Hair follicular keratinocyte (primary cell): ENCODE data around the gene SNF8. TPM values are rescaled to one million over a fixed set of nuclear protein-coding genes. Genes with fewer than 3 reads are reported as not detected.

Experiments used
- total RNA-seq: library from RNA; depleted of rRNA; stranded (reverse); fragments of >200 nt; gene quantifications from 2 replicates; pipeline ENCODE4 v1.2.3, GENCODE V29; 2015

Gene SNF8, protein sequence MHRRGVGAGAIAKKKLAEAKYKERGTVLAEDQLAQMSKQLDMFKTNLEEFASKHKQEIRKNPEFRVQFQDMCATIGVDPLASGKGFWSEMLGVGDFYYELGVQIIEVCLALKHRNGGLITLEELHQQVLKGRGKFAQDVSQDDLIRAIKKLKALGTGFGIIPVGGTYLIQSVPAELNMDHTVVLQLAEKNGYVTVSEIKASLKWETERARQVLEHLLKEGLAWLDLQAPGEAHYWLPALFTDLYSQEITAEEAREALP
- total RNA-seq: 92.3 and 99.6 TPM in 2 replicates

DNA sequence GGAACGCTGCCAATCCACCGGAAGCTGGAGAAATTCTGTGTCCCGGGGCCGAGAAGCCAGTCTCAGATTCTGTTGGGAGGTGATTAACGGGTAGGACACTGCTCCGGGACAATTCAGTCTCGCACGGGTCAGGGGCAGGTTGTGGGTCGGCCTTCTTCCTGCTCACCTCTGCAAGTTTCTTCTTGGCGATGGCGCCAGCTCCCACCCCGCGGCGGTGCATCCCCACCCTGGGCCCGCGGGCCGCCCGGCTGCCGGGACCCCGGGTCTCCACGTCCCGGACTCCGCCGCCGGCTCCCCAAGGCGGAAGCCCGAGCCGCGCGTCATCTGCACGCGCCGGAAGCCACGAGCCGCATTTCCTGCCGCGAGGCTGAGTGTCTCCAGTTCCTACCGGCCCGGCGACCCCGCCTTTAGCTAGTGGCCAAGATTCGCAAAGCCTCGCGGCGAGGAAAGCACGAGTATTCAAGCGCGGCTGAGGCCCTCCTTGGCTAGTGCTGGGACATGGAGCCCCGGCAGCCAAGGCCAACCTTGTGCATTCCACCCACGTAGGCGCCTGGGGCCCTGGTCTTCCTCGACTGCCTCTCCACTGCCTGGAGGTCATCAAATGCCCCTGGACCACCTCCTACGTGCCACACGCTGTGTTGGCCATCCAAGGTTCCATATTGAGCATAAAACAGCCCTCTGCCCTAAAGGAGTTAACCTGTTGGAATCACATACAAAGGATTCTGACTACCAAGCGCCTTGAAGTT is at the start of gene SNF8:
SNF8 (minus strand) TSS at position 328 of the 746 bp plus-strand sequence; CDS start at position 220, 108 bp downstream.

DNA sequence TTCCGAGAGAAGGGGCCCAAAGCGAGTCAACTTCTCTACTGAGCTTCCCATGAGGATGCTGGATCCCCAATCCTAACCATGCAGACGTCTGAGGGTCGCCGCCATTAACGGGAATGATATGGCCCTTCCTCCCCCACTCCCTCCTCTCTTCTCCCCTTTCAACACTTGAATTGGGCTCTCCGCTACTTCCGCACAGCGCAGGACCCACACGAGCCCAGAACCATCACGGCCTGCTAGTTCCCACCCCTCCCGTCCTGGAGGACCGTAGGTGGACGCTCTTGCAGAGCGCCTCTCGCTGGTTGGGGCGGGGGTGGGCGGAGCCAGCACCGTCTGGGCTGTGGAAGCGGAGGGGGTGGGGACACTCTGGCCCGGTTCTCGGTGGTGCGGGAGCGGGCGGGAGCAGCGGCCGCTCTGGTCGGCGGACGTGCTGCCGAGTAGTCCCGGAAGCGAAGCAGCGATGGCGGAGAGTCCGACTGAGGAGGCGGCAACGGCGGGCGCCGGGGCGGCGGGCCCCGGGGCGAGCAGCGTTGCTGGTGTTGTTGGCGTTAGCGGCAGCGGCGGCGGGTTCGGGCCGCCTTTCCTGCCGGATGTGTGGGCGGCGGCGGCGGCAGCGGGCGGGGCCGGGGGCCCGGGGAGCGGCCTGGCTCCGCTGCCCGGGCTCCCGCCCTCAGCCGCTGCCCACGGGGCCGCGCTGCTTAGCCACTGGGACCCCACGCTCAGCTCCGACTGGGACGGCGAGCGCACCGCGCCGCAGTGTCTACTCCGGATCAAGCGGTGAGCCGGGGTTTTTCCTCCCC is 36.4 kb downstream of the SNF8 start, which contains the start of gene UBE2Z:
UBE2Z (plus strand) TSS at position 361 of the 797 bp plus-strand sequence; CDS start at position 458, 97 bp downstream.

Other genes starting within 250 kb of the SNF8 start
- not detected in 2 replicates for gene PRAC1, start 222.3 kb downstream of the SNF8 start, total RNA-seq
- not detected in 2 replicates for gene PRAC2, start 221.7 kb downstream of the SNF8 start, total RNA-seq
- gene HOXB13, start 216.1 kb downstream of the SNF8 start, total RNA-seq: not detected in 2 replicates
- not detected in 2 replicates for gene TTLL6, start 127.6 kb downstream of the SNF8 start, total RNA-seq
- 27.6 and 32.7 TPM in 2 replicates for gene CALCOCO2, start 113.8 kb downstream of the SNF8 start, total RNA-seq
- gene ATP5MC1, start 52.1 kb downstream of the SNF8 start, total RNA-seq: 133 and 215 TPM in 2 replicates
- 72.0 and 79.5 TPM in 2 replicates for gene UBE2Z, start 36.4 kb downstream of the SNF8 start, total RNA-seq
- gene GIP, start 23.8 kb upstream of the SNF8 start, total RNA-seq: not detected in 2 replicates
- not detected in 2 replicates for gene IGF2BP1, start 52.5 kb upstream of the SNF8 start, total RNA-seq
- gene B4GALNT2, start 187.9 kb upstream of the SNF8 start, total RNA-seq: 0.49 and 3.5 TPM in 2 replicates